H1 (cell line): Measurements from ENCODE around the gene MEFV. TPM values are rescaled to one million over a fixed set of nuclear protein-coding genes. Genes with fewer than 3 reads are reported as not detected.

Experiments used
- CTCF ChIA-PET: fragments of 300-600 bp; sonication (Branson Sonifier 250); formaldehyde crosslinking; loops from one replicate; lab custom pipeline; 2021; ENCODE audit not compliant: partially characterized antibody; lab: Charles Lee
- POLR2A ChIA-PET: fragments of 300-600 bp; sonication (Branson Sonifier 250); formaldehyde crosslinking; loops from one replicate; lab custom pipeline; 2021; ENCODE audit warnings: inconsistent platforms; ENCODE audit not compliant: partially characterized antibody; lab: Charles Lee
- DNase-seq, 2 experiments: peaks; one replicate each; pipeline versions ENCODE4 v3.0.0 to v3.0.0-alpha.2; 2010 to 2022; ENCODE audit warnings: low spot score in 2 of 2, low read depth in 1 of 2, mixed read lengths in 1 of 2
- FAIRE-seq: peaks from 2 replicates; lab custom pipeline; 2011; peaks lifted over from hg19 to GRCh38; lab: Jason Lieb, UNC
- H2AFZ ChIP-seq: 2 replicates; pipeline ENCODE4 v1.8.1; 2012; ENCODE audit warnings: low read length, inconsistent platforms
- H2AK5ac ChIP-seq: 2 replicates; pipeline ENCODE4 v1.6.1; 2013; ENCODE audit warnings: low read depth, low read length
- H2BK120ac ChIP-seq: replicated peaks from 2 replicates; pipeline ENCODE3; 2013; ENCODE audit warnings: low read depth, low read length, inconsistent platforms
- H2BK12ac ChIP-seq: 2 replicates; pipeline ENCODE4 v1.6.1; 2013; ENCODE audit warnings: low read depth, low read length
- H2BK15ac ChIP-seq: 2 replicates; pipeline ENCODE4 v1.6.1; 2013; ENCODE audit warnings: low read length
- H2BK20ac ChIP-seq: 2 replicates; pipeline ENCODE4 v1.6.1; 2013; ENCODE audit warnings: low read length
- H2BK5ac ChIP-seq: 2 replicates; pipeline ENCODE4 v1.6.1; 2013; ENCODE audit warnings: low read depth, low read length
- H3K14ac ChIP-seq: 2 replicates; pipeline ENCODE4 v1.6.1; 2013; ENCODE audit warnings: inconsistent platforms; ENCODE audit not compliant: insufficient read length
- H3K18ac ChIP-seq: 2 replicates; pipeline ENCODE4 v1.6.1; 2013; ENCODE audit warnings: low read length; ENCODE audit errors: extremely low read depth
- H3K23ac ChIP-seq: 2 replicates; pipeline ENCODE4 v1.6.1; 2013; ENCODE audit warnings: inconsistent platforms; ENCODE audit not compliant: insufficient read length
- H3K23me2 ChIP-seq: 2 replicates; pipeline ENCODE4 v1.6.1; 2013; ENCODE audit warnings: low read depth, low read length
- H3K27ac ChIP-seq: 2 replicates; pipeline ENCODE4 v1.6.1; 2011; ENCODE audit warnings: low read depth, low read length, inconsistent platforms
- H3K27me3 ChIP-seq, 4 experiments: replicated peaks in 1 of 4; 1 replicate in 1 of 4; 2 replicates in 3 of 4; pipeline versions ENCODE4 v1.6.1 to v1.8.1; 2011 to 2013; ENCODE audit warnings: low read length in 3 of 4, mild to moderate bottlenecking in 3 of 4, inconsistent platforms in 2 of 4, mixed read lengths in 2 of 4, moderate library complexity in 1 of 4; ENCODE audit not compliant: control insufficient read depth in 3 of 4, insufficient read depth in 3 of 4; ENCODE audit errors: extremely low read depth in 1 of 4
- H3K36me3 ChIP-seq, 4 experiments: 2 replicates each; pipeline versions ENCODE4 v1.6.1 to v1.8.1; 2011 to 2013; ENCODE audit warnings: mild to moderate bottlenecking in 4 of 4, low read length in 3 of 4, moderate library complexity in 2 of 4, control low read depth in 1 of 4, inconsistent platforms in 1 of 4; ENCODE audit not compliant: insufficient read depth in 4 of 4, control insufficient read depth in 2 of 4
- H3K4ac ChIP-seq: replicated peaks from 2 replicates; pipeline ENCODE3; 2013; ENCODE audit warnings: low read length, low read depth, mixed read lengths, inconsistent platforms; ENCODE audit not compliant: insufficient read length
- H3K4me1 ChIP-seq, 4 experiments: replicated peaks in 1 of 4; 1 replicate in 1 of 4; 2 replicates in 3 of 4; pipeline versions ENCODE4 v1.6.1 to v1.8.1; 2011 to 2013; ENCODE audit warnings: low read length in 3 of 4, inconsistent platforms in 2 of 4, mixed read lengths in 1 of 4; ENCODE audit not compliant: insufficient read depth in 4 of 4, control insufficient read depth in 3 of 4
- H3K4me2 ChIP-seq, 2 experiments: 2 replicates each; pipeline versions ENCODE4 v1.6.1 to v1.8.1; 2011 to 2013; ENCODE audit warnings: low read depth in 2 of 2, low read length in 2 of 2, control low read depth in 1 of 2, inconsistent platforms in 1 of 2, mild to moderate bottlenecking in 1 of 2; ENCODE audit not compliant: insufficient read depth in 1 of 2
- H3K4me3 ChIP-seq, 4 experiments: fragments of 200-600, 300-600 bp in 1 of 4; sonication (generic), shearing (Covaris generic), sonication (Bioruptor Twin) in 1 of 4; 2 replicates each; pipeline versions ENCODE4 v1.5.1 to v1.8.1; 2011 to 2016; ENCODE audit warnings: low read length in 4 of 4, low read depth in 3 of 4, control low read depth in 2 of 4, inconsistent platforms in 2 of 4, mild to moderate bottlenecking in 2 of 4, mixed read lengths in 1 of 4, moderate library complexity in 1 of 4; ENCODE audit not compliant: insufficient read depth in 2 of 4; ENCODE audit errors: extremely low read depth in 1 of 4
- H3K56ac ChIP-seq: replicated peaks from 2 replicates; pipeline ENCODE3; 2013; ENCODE audit warnings: low read depth, mild to moderate bottlenecking, mixed read lengths, low read length, inconsistent platforms; ENCODE audit not compliant: insufficient read length
- H3K79me1 ChIP-seq: 2 replicates; pipeline ENCODE4 v1.6.1; 2013; ENCODE audit warnings: low read depth, low read length, control low read depth
- H3K79me2 ChIP-seq, 2 experiments: 2 replicates each; pipeline versions ENCODE4 v1.6.1 to v1.8.1; 2012 to 2013; ENCODE audit warnings: low read length in 2 of 2, mild to moderate bottlenecking in 2 of 2, inconsistent platforms in 1 of 2; ENCODE audit not compliant: insufficient read depth in 2 of 2, control insufficient read depth in 1 of 2
- H3K9ac ChIP-seq, 4 experiments: replicated peaks in 1 of 4; 1 replicate in 1 of 4; 2 replicates in 3 of 4; pipeline versions ENCODE4 v1.6.1 to v1.8.1; 2011 to 2013; ENCODE audit warnings: low read depth in 3 of 4, low read length in 3 of 4, control low read depth in 2 of 4, mild to moderate bottlenecking in 2 of 4, moderate library complexity in 2 of 4, inconsistent platforms in 1 of 4; ENCODE audit errors: extremely low read depth in 1 of 4
- H3K9me3 ChIP-seq, 2 experiments: 2 replicates each; pipeline versions ENCODE4 v1.6.1 to v1.8.1; 2012 to 2013; ENCODE audit warnings: mild to moderate bottlenecking in 2 of 2, moderate library complexity in 2 of 2, control low read depth in 1 of 2, inconsistent platforms in 1 of 2, low read depth in 1 of 2, low read length in 1 of 2, mixed read lengths in 1 of 2; ENCODE audit not compliant: insufficient read depth in 2 of 2
- H4K20me1 ChIP-seq, 2 experiments: replicated peaks in 1 of 2; 2 replicates each; pipeline versions ENCODE3 to v1.8.1; 2011 to 2013; ENCODE audit warnings: inconsistent platforms in 2 of 2, low read length in 2 of 2, mild to moderate bottlenecking in 1 of 2; ENCODE audit not compliant: insufficient read depth in 2 of 2, control insufficient read depth in 1 of 2
- H4K5ac ChIP-seq: 2 replicates; pipeline ENCODE4 v1.6.1; 2013; ENCODE audit warnings: low read length, low read depth, mixed read lengths, inconsistent platforms; ENCODE audit not compliant: insufficient read length
- H4K8ac ChIP-seq: 2 replicates; pipeline ENCODE4 v1.8.0; 2013; ENCODE audit warnings: mild to moderate bottlenecking, moderate library complexity, low read length, inconsistent platforms; ENCODE audit not compliant: insufficient read depth; ENCODE audit errors: extremely low read depth
- H4K91ac ChIP-seq: replicated peaks from 2 replicates; pipeline ENCODE3; 2013; ENCODE audit warnings: low read length, mixed read lengths, inconsistent platforms; ENCODE audit not compliant: insufficient read length
- TEAD4 ChIP-seq: IDR thresholded peaks from 2 replicates; pipeline ENCODE4 v1.6.1; 2012; ENCODE audit warnings: low read depth, low read length, inconsistent platforms, mixed read lengths
- ZNF274 ChIP-seq: IDR thresholded peaks from 2 replicates; pipeline ENCODE4 v1.7.0; 2012; ENCODE audit warnings: low read length, borderline replicate concordance; ENCODE audit errors: extremely low read depth
- WGBS, 2 experiments: shearing (Covaris generic) in 1 of 2; methylation state at CpG; one replicate each; pipeline versions ENCODE4 v1.1.6 to v1.1.7; 2013 to 2015; ENCODE audit warnings: low lambda C conversion rate in 2 of 2, mixed read lengths in 2 of 2, inconsistent platforms in 1 of 2, low coverage in 1 of 2, missing lambda C conversion rate in 1 of 2; ENCODE audit not compliant: insufficient replicate concordance in 2 of 2, insufficient coverage in 1 of 2, insufficient read length in 1 of 2; ENCODE audit errors: extremely low coverage in 1 of 2, missing lambda C conversion rate in 1 of 2; 5-methylcytosine and 5-hydroxymethylcytosine counted together
- polyA plus RNA-seq, 7 experiments: library from polyadenylated mRNA; depleted of rRNA in 3 of 7; stranded (reverse) in 5 of 7; unstranded in 2 of 7; fragments of >200 nt in 5 of 7; fragments of 200-250 nt in 2 of 7; gene quantifications; 1 replicate in 5 of 7; 2 replicates in 1 of 7; 4 replicates in 1 of 7; pipeline versions ENCODE4 v1.2.1 to v1.2.3, GENCODE V29; 2011 to 2013; ENCODE audit warnings: missing spikeins in 2 of 7, mixed read lengths in 2 of 7
- total RNA-seq: library from RNA; stranded (reverse); fragmentation: NEBNext Ultra II Directional; extraction: Animal tissue kit (Norgen Biotek cat#: 25700); gene quantifications from 2 replicates; pipeline ENCODE4 v1.2.1, GENCODE V29; 2021

The MEFV gene
- total and polyA plus RNA-seq, 2 of the 8 experiments (the other 6 are each of a cell fraction or from before 2014, with no cell fraction given): 0.03 TPM; not detected in 1

- peak overlapping the region in 1 of 4 experiments; percentile 2; a peak in 2 of 8 replicates for H3K4me3 ChIP-seq
- H2BK20ac ChIP-seq: no peak overlapping the region
- H3K4me1 ChIP-seq: no peaks in the 10 kb centered on the region
- no peak overlapping the region for H3K23ac ChIP-seq
- POLR2A ChIA-PET: interaction anchor here (0.9 to 1.3 kb wide), 3 partner anchors 14 to 27 kb away, joined by 3 to 4 read pairs (median 3); partner anchors contain the start of genes TIGD7 and ZNF75A
- no peak overlapping the region for H2AFZ ChIP-seq
- no peak overlapping the region for H2AK5ac ChIP-seq
- no peak overlapping the region for H4K91ac ChIP-seq
- H3K23me2 ChIP-seq: no peaks in the 10 kb centered on the region
- peaks cover 55 to 67% of the 10 kb centered on the region in 2 experiments for H3K9me3 ChIP-seq
- no peaks in the 10 kb centered on the region; the same call in 1 of the 2 replicates for H3K79me1 ChIP-seq
- H3K4ac ChIP-seq: no peak overlapping the region
- no peak overlapping the region for H3K14ac ChIP-seq
- peaks cover 5 to 41% of the 10 kb centered on the region in 2 experiments for H3K79me2 ChIP-seq
- H4K20me1 ChIP-seq: no peaks in the 10 kb centered on the region
- H2BK12ac ChIP-seq: no peak overlapping the region
- no peak for TF ChIP-seq TEAD4
- TF ChIP-seq ZNF274: peak; percentile 67
- 91% methylated on average over 14 of the region's 16 CpGs; no CpG with 5 or more reads in 1 of the 2 experiments for WGBS, 2 experiments
- H2BK5ac ChIP-seq: no peak overlapping the region
- no peak overlapping the region for H3K4me2 ChIP-seq
- H2BK15ac ChIP-seq: no peak overlapping the region
- no peak overlapping the region for H3K9ac ChIP-seq
- H3K27me3 ChIP-seq: no peaks in the 10 kb centered on the region
- H4K8ac ChIP-seq: no peak overlapping the region
- H4K5ac ChIP-seq: no peak overlapping the region
- H3K18ac ChIP-seq: no peak overlapping the region
- FAIRE-seq (no peak), DNase-seq (no peak)
- H3K36me3 ChIP-seq: peaks cover 28 to 78% (median 59%) of the 10 kb centered on the region in 4 experiments
- CTCF ChIA-PET: interaction anchor here (0.6 to 1.3 kb wide), 2 partner anchors 23 to 27 kb away, joined by 3 read pairs; no protein-coding TSS in a partner anchor
- H2BK120ac ChIP-seq: no peak overlapping the region
- no peak overlapping the region for H3K27ac ChIP-seq
- no peak overlapping the region for H3K56ac ChIP-seq
Measured at GRCh38 chr16:3289998-3290673, 33.7 kb upstream of the MEFV start.
